Endothelial cell of umbilical vein (primary cell): Measurements from ENCODE around the gene MOBP. TPM values are rescaled to one million over a fixed set of nuclear protein-coding genes. Genes with fewer than 3 reads are reported as not detected.

ENCODE experiments used
- BruUV-seq: library from RNA; stranded (reverse); fragments of 400-500 nt; replicated peaks from 2 replicates; lab custom pipeline; 2021; lab: Mats Ljungman, UMichigan
- CTCF ChIA-PET: fragments of 300-600, 350-600 bp; sonication (Branson Sonifier 250); formaldehyde crosslinking; loops from one replicate; lab custom pipeline; 2021; ENCODE audit warnings: antibody characterized with exemption, inconsistent platforms; lab: Charles Lee
- POLR2A ChIA-PET: fragments of 300-600, 350-600 bp; sonication (Branson Sonifier 250); formaldehyde crosslinking; loops from one replicate; lab custom pipeline; 2021; ENCODE audit warnings: antibody characterized with exemption, inconsistent platforms; lab: Charles Lee
- DNase-seq: peaks from one replicate; pipeline ENCODE4 v3.0.0-alpha.2; 2011; ENCODE audit warnings: low read depth, low spot score
- FAIRE-seq: peaks from 2 replicates; lab custom pipeline; 2011; peaks lifted over from hg19 to GRCh38; lab: Jason Lieb, UNC
- H2AFZ ChIP-seq: 2 replicates; pipeline ENCODE4 v1.6.0; 2012; ENCODE audit warnings: low read depth, low read length, control low read depth, inconsistent platforms
- H3K27ac ChIP-seq: 2 replicates; pipeline ENCODE4 v1.5.1; 2011; ENCODE audit warnings: low read depth, mild to moderate bottlenecking, control low read depth, low read length, moderate library complexity; ENCODE audit not compliant: insufficient read depth
- H3K27me3 ChIP-seq, 2 experiments: 2 replicates each; pipeline versions ENCODE4 v1.6.0 to v1.6.1; 2011; ENCODE audit warnings: low read length in 2 of 2, mixed read lengths in 1 of 2; ENCODE audit not compliant: control insufficient read depth in 2 of 2, insufficient read depth in 2 of 2
- H3K36me3 ChIP-seq, 2 experiments: 2 replicates in 1 of 2; 3 replicates in 1 of 2; pipeline ENCODE4 v1.5.1; 2011; ENCODE audit warnings: low read length in 2 of 2, mild to moderate bottlenecking in 1 of 2, moderate library complexity in 1 of 2; ENCODE audit not compliant: control insufficient read depth in 2 of 2, insufficient read depth in 2 of 2; ENCODE audit errors: extremely low read depth in 1 of 2
- H3K4me1 ChIP-seq: 3 replicates; pipeline ENCODE4 v1.5.1; 2011; ENCODE audit warnings: mild to moderate bottlenecking, low read length; ENCODE audit not compliant: control insufficient read depth, insufficient read depth; ENCODE audit errors: extremely low read depth
- H3K4me2 ChIP-seq: 2 replicates; pipeline ENCODE4 v1.6.1; 2011; ENCODE audit warnings: low read length, control low read depth, mixed read lengths; ENCODE audit not compliant: insufficient read depth
- H3K4me3 ChIP-seq, 3 experiments: fragments of 200-600 bp in 1 of 3; sonication (generic), shearing (Covaris generic) in 1 of 3; replicated peaks in 1 of 3; 2 replicates each; pipeline ENCODE4 v1.5.1; 2011 to 2016; ENCODE audit warnings: control low read depth in 3 of 3, low read length in 3 of 3, mild to moderate bottlenecking in 2 of 3, inconsistent platforms in 1 of 3, low read depth in 1 of 3, moderate library complexity in 1 of 3; ENCODE audit not compliant: insufficient read depth in 1 of 3
- H3K79me2 ChIP-seq: 2 replicates; pipeline ENCODE4 v1.6.0; 2012; ENCODE audit warnings: low read length, inconsistent platforms; ENCODE audit not compliant: control insufficient read depth, insufficient read depth
- H3K9ac ChIP-seq: replicated peaks from 2 replicates; pipeline ENCODE3; 2011; ENCODE audit warnings: low read length, control low read depth; ENCODE audit not compliant: insufficient read depth; ENCODE audit errors: extremely low read depth
- H3K9me1 ChIP-seq: replicated peaks from 3 replicates; pipeline ENCODE4 v1.6.0; 2011; ENCODE audit warnings: mild to moderate bottlenecking, low read length; ENCODE audit not compliant: control insufficient read depth, insufficient read depth; ENCODE audit errors: extremely low read depth
- H3K9me3 ChIP-seq: replicated peaks from 2 replicates; pipeline ENCODE4 v1.5.1; 2012; ENCODE audit warnings: low read length, inconsistent platforms; ENCODE audit not compliant: control insufficient read depth, insufficient read depth
- H4K20me1 ChIP-seq: replicated peaks from 2 replicates; pipeline ENCODE3; 2011; ENCODE audit warnings: mild to moderate bottlenecking, low read length; ENCODE audit not compliant: control insufficient read depth, insufficient read depth; ENCODE audit errors: extremely low read depth
- EZH2 ChIP-seq: IDR thresholded peaks from 2 replicates; pipeline ENCODE4 v1.6.1; 2012; ENCODE audit warnings: borderline replicate concordance, low read depth, mild to moderate bottlenecking, moderate library complexity, low read length, inconsistent platforms; ENCODE audit not compliant: severe bottlenecking
- FOS ChIP-seq: IDR thresholded peaks from 2 replicates; pipeline ENCODE4 v1.6.1; 2011; ENCODE audit warnings: mild to moderate bottlenecking, low read length, moderate library complexity, borderline replicate concordance; ENCODE audit not compliant: insufficient read depth
- GATA2 ChIP-seq: IDR thresholded peaks from 2 replicates; pipeline ENCODE4 v1.7.0; 2011; ENCODE audit warnings: low read depth, mild to moderate bottlenecking, moderate library complexity, mixed read lengths, low read length; ENCODE audit not compliant: insufficient read length, insufficient read depth
- JUN ChIP-seq: IDR thresholded peaks from 2 replicates; pipeline ENCODE4 v1.6.1; 2011; ENCODE audit warnings: borderline replicate concordance, low read depth; ENCODE audit not compliant: insufficient read length, insufficient read depth
- MYC ChIP-seq: IDR thresholded peaks from one replicate; pipeline ENCODE4 v1.6.1; 2011; ENCODE audit warnings: mild to moderate bottlenecking, low read depth, low read length
- POLR2A ChIP-seq: IDR thresholded peaks from 2 replicates; pipeline ENCODE4 v1.6.1; 2012; ENCODE audit warnings: low read depth, mild to moderate bottlenecking, control low read depth, low read length
- POLR2AphosphoS5 ChIP-seq: IDR thresholded peaks from 2 replicates; pipeline ENCODE4 v1.6.1; 2012; ENCODE audit warnings: low read depth, mild to moderate bottlenecking, control low read depth, low read length, moderate library complexity; ENCODE audit not compliant: insufficient read depth
- dilution Hi-C: fragments of 300-500 bp; cut with MboI; formaldehyde crosslinking; loops from one replicate; pipeline ENCODE4 v1.15.0; 2019; ENCODE audit warnings: low sequenced_read_pairs; ENCODE audit not compliant: extremely low pct_ligation_motif_present
- intact Hi-C: fragments of 100-400 bp; cut with micrococcal nuclease; formaldehyde crosslinking; loops from one replicate; pipeline ENCODE4 v1.10.0; 2022
- polyA plus RNA-seq, 4 experiments: library from polyadenylated mRNA; depleted of rRNA in 3 of 4; stranded (reverse) in 3 of 4; unstranded in 1 of 4; fragments of >200 nt; gene quantifications; 2 replicates each; pipeline versions ENCODE4 v1.2.1 to v1.2.3, GENCODE V29; 2011 to 2012; ENCODE audit warnings: missing spikeins in 1 of 4
- total RNA-seq: library from RNA; stranded (reverse); gene quantifications from 2 replicates; pipeline ENCODE4 v1.2.3, GENCODE V29; 2021
- TF ChIP-seq, protein P1 (sequence below), 2 donors: IDR thresholded peaks; 1 replicate in 1 of 2; 2 replicates in 1 of 2; pipeline ENCODE4 v1.5.1; 2011; ENCODE audit warnings: low read length in 2 of 2, mild to moderate bottlenecking in 2 of 2, moderate library complexity in 2 of 2, control low read depth in 1 of 2, inconsistent platforms in 1 of 2, low read depth in 1 of 2; ENCODE audit not compliant: insufficient read depth in 1 of 2; ENCODE audit errors: extremely low read depth in 1 of 2
- TF ChIP-seq, protein P2 (sequence below): IDR thresholded peaks from 2 replicates; pipeline ENCODE4 v1.6.1; 2011; ENCODE audit not compliant: insufficient read depth, insufficient read length

MOBP gene
- total and polyA plus RNA-seq, 2 donors (not counting 3 experiments of a cell fraction or from before 2014, with no cell fraction given): 2.0 to 2.3 TPM

DNA sequence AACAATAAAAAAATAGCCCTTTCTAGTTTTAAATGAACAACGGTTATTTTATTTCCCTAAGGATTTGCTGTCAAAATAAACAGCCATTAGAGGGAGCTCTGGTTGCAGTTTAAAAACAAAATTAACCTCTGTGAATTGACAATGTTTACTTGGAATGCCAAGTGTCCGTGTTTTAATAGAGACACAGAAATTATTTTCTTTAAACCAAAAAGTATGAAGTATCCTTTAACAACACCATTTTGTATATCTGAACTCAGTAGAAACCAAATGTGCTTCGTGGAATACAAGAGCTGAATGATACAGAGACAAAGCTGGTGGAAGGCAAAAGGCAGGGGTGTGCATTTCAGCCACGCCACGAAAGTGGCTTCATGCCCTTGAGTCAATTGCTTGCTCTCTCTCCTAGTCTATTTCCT lies 74.4 kb downstream of the MOBP start:
- no peaks in the 10 kb centered on the region for H3K79me2 ChIP-seq
- H3K27me3 ChIP-seq: no peaks in the 10 kb centered on the region
- no TSS peak for BruUV-seq
- intact Hi-C loops: loop anchor here (1.0 to 5.0 kb wide), 7 partner anchors 126 to 775 kb away; partner anchors contain the start of gene MYRIP
- POLR2A ChIA-PET: no interaction called here
- H3K9ac ChIP-seq: peak overlapping the region; percentile 8
- H3K4me1 ChIP-seq: peaks cover 9% of the 10 kb centered on the region
- H3K9me1 ChIP-seq: no peaks in the 10 kb centered on the region
- FAIRE-seq: peak; percentile 79
- H3K9me3 ChIP-seq: no peaks in the 10 kb centered on the region
- peak overlapping the region; percentile 84 for H2AFZ ChIP-seq
- H3K36me3 ChIP-seq: no peaks in the 10 kb centered on the region
- no peaks in the 10 kb centered on the region for H4K20me1 ChIP-seq
- H3K4me2 ChIP-seq: peak overlapping the region; percentile 84
- peak overlapping the region in 1 of 3 experiments; percentile 40 for H3K4me3 ChIP-seq
- H3K27ac ChIP-seq: peak overlapping the region; percentile 10
- dilution Hi-C loops: no loop called here
- peak; percentile 79 for DNase-seq
- CTCF ChIA-PET: interaction anchor here (0.8 to 3.5 kb wide), 35 partner anchors 9 to 773 kb away, joined by 3 to 55 read pairs (median 4); partner anchors contain the start of gene MYRIP
- TF ChIP-seq FOS: no peak
- TF ChIP-seq MYC: no peak
- TF ChIP-seq, protein P1, sequence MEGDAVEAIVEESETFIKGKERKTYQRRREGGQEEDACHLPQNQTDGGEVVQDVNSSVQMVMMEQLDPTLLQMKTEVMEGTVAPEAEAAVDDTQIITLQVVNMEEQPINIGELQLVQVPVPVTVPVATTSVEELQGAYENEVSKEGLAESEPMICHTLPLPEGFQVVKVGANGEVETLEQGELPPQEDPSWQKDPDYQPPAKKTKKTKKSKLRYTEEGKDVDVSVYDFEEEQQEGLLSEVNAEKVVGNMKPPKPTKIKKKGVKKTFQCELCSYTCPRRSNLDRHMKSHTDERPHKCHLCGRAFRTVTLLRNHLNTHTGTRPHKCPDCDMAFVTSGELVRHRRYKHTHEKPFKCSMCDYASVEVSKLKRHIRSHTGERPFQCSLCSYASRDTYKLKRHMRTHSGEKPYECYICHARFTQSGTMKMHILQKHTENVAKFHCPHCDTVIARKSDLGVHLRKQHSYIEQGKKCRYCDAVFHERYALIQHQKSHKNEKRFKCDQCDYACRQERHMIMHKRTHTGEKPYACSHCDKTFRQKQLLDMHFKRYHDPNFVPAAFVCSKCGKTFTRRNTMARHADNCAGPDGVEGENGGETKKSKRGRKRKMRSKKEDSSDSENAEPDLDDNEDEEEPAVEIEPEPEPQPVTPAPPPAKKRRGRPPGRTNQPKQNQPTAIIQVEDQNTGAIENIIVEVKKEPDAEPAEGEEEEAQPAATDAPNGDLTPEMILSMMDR (IDR thresholded peaks at IDR 0.05; ENCODE audit: extremely low read depth in 1 of 2, insufficient read depth in 1 of 2, low read depth in 1 of 2, low read length in 2 of 2): peak; percentile 40 to 49

DNA sequence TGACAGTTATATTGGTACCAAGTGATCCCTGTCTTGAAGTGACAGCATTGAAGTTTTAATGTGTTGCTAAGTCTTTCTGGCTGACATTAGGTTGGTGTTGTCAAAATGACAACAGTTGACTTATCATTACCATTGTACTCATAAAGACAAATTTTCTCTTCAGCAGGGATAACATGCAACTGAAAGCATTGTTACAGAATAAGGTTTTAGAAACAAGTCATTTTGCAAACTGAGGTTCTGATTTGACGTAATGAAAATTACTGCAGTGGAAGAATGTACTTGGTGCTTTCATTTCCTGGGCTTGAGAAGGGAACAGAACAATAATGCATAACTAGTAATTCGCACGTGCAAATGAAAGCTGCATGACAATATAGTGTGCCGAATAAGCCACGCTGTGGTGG lies 75.1 kb downstream of the MOBP start:
- Histone ChIP-seq H3K79me2 (no peaks in the 10 kb centered on the region), H3K4me2 (no peak overlapping the region), H3K4me1 (peaks cover 9% of the 10 kb centered on the region), H3K9ac (no peak overlapping the region), H2AFZ (peak overlapping the region; percentile 84), H3K36me3 (no peaks in the 10 kb centered on the region), H3K4me3 (no peak overlapping the region), H3K9me1 (no peaks in the 10 kb centered on the region), H3K9me3 (no peaks in the 10 kb centered on the region), H4K20me1 (no peaks in the 10 kb centered on the region), H3K27ac (no peak overlapping the region), H3K27me3 (no peaks in the 10 kb centered on the region)
- DNase-seq (peak; percentile 21), FAIRE-seq (no peak)
- BruUV-seq: no TSS peak
- ChIA-PET CTCF (interaction anchor here (0.8 to 3.5 kb wide), 33 partner anchors 9 to 772 kb away, joined by 3 to 55 read pairs (median 4); partner anchors contain the start of gene MYRIP), POLR2A (no interaction called here)
- TF ChIP-seq GATA2: no peak
- no peak for TF ChIP-seq JUN
- TF ChIP-seq EZH2: no peak
- no peak for TF ChIP-seq POLR2A
- TF ChIP-seq POLR2AphosphoS5: no peak
- TF ChIP-seq, protein P2, sequence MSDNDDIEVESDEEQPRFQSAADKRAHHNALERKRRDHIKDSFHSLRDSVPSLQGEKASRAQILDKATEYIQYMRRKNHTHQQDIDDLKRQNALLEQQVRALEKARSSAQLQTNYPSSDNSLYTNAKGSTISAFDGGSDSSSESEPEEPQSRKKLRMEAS: no peak
- no peak for TF ChIP-seq FOS
- dilution Hi-C loops: no loop called here
- intact Hi-C loops: loop anchor here (1.0 to 5.0 kb wide), 6 partner anchors 165 to 775 kb away; partner anchors contain the start of gene MYRIP
